GM19099 (cell line): ENCODE data around the gene CNTNAP1.
A peak's percentile ranks its signal among the peaks of the same experiment; 100 is the strongest.

Experiments
- POLR2A ChIP-seq: IDR thresholded peaks from 3 replicates; pipeline ENCODE4 v1.6.1; 2011; ENCODE audit warnings: low read depth; ENCODE audit not compliant: insufficient read length; ENCODE audit errors: extremely low read depth

Gene CNTNAP1

GRCh38 chr17:42694524-42694923, 12.2 kb downstream of the CNTNAP1 start:
- TF ChIP-seq POLR2A, result no peak

- no peak for TF ChIP-seq POLR2A
These were observed 13.2 kb downstream of the CNTNAP1 start for GRCh38 chr17:42695500-42695899.

- no peak for TF ChIP-seq POLR2A
These were observed 14.9 kb downstream of the CNTNAP1 start for GRCh38 chr17:42697108-42697811.

GRCh38 chr17:42698736-42699414, 16.5 kb downstream of the CNTNAP1 start:
- no peak for TF ChIP-seq POLR2A

- no peak for TF ChIP-seq POLR2A
These were observed 17.0 kb downstream of the CNTNAP1 start for GRCh38 chr17:42699415-42699740.

- no peak for TF ChIP-seq POLR2A
These were observed 18.4 kb downstream of the CNTNAP1 start for GRCh38 chr17:42700586-42701289.

- TF ChIP-seq POLR2A, result no peak
These were observed 20.1 kb downstream of the CNTNAP1 start for GRCh38 chr17:42702446-42702845.

GRCh38 chr17:42704490-42704836, 22.1 kb downstream of the CNTNAP1 start:
- no peak for TF ChIP-seq POLR2A

- TF ChIP-seq POLR2A, result peak; percentile 16
These were observed 22.6 kb downstream of the CNTNAP1 start for GRCh38 chr17:42704837-42705494.

- no peak for TF ChIP-seq POLR2A
These were observed 24.4 kb downstream of the CNTNAP1 start for GRCh38 chr17:42706732-42707131.

GRCh38 chr17:42708588-42708987, 26.3 kb downstream of the CNTNAP1 start:
- no peak for TF ChIP-seq POLR2A

- TF ChIP-seq POLR2A, result no peak
These were observed 27.2 kb downstream of the CNTNAP1 start for GRCh38 chr17:42709561-42709960.

- no peak for TF ChIP-seq POLR2A
These were observed 38.8 kb downstream of the CNTNAP1 start for GRCh38 chr17:42720996-42721583.

- no peak for TF ChIP-seq POLR2A
These were observed 41.3 kb downstream of the CNTNAP1 start for GRCh38 chr17:42723636-42724035.

- TF ChIP-seq POLR2A, result no peak
These were observed 42.8 kb downstream of the CNTNAP1 start for GRCh38 chr17:42725143-42725542.
